ENCODE results near the gene EPHA5.

EPHA5 gene

DNA sequence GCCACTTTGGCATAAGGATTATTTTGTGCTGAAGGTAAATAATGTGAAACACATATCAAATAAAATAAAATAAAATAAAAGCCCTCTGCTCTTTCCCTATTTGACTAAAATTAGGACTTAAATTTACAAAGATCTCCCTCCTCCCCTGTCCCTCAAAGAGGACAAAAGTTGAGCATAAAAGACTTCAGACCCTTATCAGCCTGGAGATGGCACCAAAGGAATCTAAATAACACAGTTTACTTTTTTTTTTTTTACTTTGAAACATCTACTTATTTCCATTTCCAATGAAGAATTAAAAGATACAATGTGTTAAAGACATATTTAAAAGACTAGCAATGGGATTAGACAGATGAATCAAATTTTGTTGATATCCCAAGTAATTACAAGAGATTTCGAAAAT, 89.7 kb downstream of the EPHA5 start (continued):
- TF ChIP-seq ZNF621 (tag by site-specific recombination; IDR thresholded peaks at IDR 0.05) (no peak), ZNF211 (tag by site-specific recombination; IDR thresholded peaks at IDR 0.05; ENCODE audit: low read depth) (no peak), SP3 (tag by site-specific recombination; IDR thresholded peaks at IDR 0.05) (no peak), ZNF677 (tag by site-specific recombination; IDR thresholded peaks at IDR 0.05) (no peak), KLF16 (tag by site-specific recombination; IDR thresholded peaks at IDR 0.05) (no peak)

DNA sequence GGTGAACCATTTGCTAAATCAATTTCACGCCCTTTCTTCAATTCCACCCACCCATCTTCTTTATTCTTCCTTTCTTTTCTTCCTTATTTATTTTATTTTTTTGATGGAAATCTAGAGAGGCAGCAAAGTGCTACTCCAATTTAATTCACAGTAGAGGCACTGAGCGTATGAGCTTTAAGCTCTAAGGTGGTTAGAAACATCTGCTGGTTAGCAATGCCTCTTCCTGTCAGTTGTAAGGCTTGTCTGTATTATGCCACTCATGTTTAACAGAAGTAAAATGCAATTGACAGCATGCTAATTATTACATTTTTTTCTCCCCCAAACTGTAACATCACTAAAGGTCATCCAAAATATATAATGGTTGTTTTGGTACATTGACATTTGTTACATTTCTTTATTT, 103.8 kb downstream of the EPHA5 start:
- H3K27ac ChIP-seq (ENCODE audit: extremely low read depth, low read depth, low read length), result no peak overlapping the region
- H3K4me1 ChIP-seq (ENCODE audit: control insufficient read depth, insufficient read depth, low read length), result no peaks in the 10 kb centered on the region
- ChIA-PET POLR2A (no interaction called here), CTCF (no interaction called here)
- no peaks in the 10 kb centered on the region for H3K36me3 ChIP-seq (ENCODE audit: control insufficient read depth in 2 of 2, insufficient read depth in 1 of 2, low read length in 2 of 2)
- no peaks in the 10 kb centered on the region for H3K9me3 ChIP-seq (ENCODE audit: control insufficient read depth, insufficient read depth, low read depth, low read length)
- TF ChIP-seq RBAK (tag by site-specific recombination; IDR thresholded peaks at IDR 0.05), result no peak
- TF ChIP-seq, protein P1, sequence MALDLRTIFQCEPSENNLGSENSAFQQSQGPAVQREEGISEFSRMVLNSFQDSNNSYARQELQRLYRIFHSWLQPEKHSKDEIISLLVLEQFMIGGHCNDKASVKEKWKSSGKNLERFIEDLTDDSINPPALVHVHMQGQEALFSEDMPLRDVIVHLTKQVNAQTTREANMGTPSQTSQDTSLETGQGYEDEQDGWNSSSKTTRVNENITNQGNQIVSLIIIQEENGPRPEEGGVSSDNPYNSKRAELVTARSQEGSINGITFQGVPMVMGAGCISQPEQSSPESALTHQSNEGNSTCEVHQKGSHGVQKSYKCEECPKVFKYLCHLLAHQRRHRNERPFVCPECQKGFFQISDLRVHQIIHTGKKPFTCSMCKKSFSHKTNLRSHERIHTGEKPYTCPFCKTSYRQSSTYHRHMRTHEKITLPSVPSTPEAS (tag by site-specific recombination; IDR thresholded peaks at IDR 0.05), result no peak
- TF ChIP-seq, protein P2, sequence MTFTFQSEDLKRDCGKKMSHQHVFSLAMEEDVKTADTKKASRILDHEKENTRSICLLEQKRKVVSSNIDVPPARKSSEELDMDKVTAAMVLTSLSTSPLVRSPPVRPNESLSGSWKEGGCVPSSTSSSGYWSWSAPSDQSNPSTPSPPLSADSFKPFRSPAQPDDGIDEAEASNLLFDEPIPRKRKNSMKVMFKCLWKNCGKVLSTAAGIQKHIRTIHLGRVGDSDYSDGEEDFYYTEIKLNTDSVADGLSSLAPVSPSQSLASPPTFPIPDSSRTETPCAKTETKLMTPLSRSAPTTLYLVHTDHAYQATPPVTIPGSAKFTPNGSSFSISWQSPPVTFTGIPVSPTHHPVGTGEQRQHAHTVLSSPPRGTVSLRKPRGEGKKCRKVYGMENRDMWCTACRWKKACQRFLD (tag by site-specific recombination; IDR thresholded peaks at IDR 0.05), result no peak
- no peak for TF ChIP-seq ZNF133 (tag by site-specific recombination; IDR thresholded peaks at IDR 0.05)
- no peak for TF ChIP-seq ZNF112 (tag by site-specific recombination; IDR thresholded peaks at IDR 0.05)
- no peak for TF ChIP-seq KLF9 (tag by site-specific recombination; IDR thresholded peaks at IDR 0.05; ENCODE audit: low read depth)
- TF ChIP-seq ZNF664 (tag by site-specific recombination; IDR thresholded peaks at IDR 0.05), result no peak
- no peak for TF ChIP-seq ZNF335 (tag by site-specific recombination; conservative IDR thresholded peaks at IDR 0.05)
- no peak for TF ChIP-seq ZNF341 (tag by site-specific recombination; IDR thresholded peaks at IDR 0.05; ENCODE audit: low read depth)
- no peak for TF ChIP-seq ZBTB7A (tag by site-specific recombination; IDR thresholded peaks at IDR 0.05; ENCODE audit: low read depth)
- TF ChIP-seq ZNF837 (tag by site-specific recombination; IDR thresholded peaks at IDR 0.05), result no peak
- TF ChIP-seq ZFP69B (tag by site-specific recombination; IDR thresholded peaks at IDR 0.05), result no peak
- no peak for TF ChIP-seq ZNF596 (tag by site-specific recombination; IDR thresholded peaks at IDR 0.05)
- TF ChIP-seq ZNF184 (tag by site-specific recombination; IDR thresholded peaks at IDR 0.05), result no peak
- TF ChIP-seq ZNF624 (tag by site-specific recombination; IDR thresholded peaks at IDR 0.05), result no peak
- TF ChIP-seq ZNF529 (tag by site-specific recombination; IDR thresholded peaks at IDR 0.05; ENCODE audit: insufficient replicate concordance), result no peak
- H3K4me3 ChIP-seq (ENCODE audit: low read depth, low read length), result no peak overlapping the region

DNA sequence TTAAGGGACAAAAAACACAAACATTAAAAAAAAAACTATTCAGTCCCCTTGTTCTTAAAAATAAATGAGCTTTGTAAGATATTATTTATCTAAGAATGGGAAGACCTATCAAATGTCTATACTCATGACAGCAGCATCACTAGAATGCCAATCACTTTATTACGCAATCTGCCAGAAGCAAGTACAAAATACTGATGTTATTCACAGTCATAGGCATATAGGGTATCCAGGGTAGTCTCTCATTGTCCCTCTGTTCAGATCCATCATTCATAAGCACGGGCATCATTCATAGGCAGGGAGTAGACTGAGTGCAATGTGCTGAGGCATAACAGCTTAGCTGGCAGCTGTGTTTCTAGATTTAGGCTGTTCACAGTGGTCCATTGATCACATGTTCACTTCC, 109.1 kb downstream of the EPHA5 start:
- TF ChIP-seq, protein P3, sequence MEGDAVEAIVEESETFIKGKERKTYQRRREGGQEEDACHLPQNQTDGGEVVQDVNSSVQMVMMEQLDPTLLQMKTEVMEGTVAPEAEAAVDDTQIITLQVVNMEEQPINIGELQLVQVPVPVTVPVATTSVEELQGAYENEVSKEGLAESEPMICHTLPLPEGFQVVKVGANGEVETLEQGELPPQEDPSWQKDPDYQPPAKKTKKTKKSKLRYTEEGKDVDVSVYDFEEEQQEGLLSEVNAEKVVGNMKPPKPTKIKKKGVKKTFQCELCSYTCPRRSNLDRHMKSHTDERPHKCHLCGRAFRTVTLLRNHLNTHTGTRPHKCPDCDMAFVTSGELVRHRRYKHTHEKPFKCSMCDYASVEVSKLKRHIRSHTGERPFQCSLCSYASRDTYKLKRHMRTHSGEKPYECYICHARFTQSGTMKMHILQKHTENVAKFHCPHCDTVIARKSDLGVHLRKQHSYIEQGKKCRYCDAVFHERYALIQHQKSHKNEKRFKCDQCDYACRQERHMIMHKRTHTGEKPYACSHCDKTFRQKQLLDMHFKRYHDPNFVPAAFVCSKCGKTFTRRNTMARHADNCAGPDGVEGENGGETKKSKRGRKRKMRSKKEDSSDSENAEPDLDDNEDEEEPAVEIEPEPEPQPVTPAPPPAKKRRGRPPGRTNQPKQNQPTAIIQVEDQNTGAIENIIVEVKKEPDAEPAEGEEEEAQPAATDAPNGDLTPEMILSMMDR (tag by site-specific recombination; IDR thresholded peaks at IDR 0.05), result no peak
- TF ChIP-seq ZNF266 (tag by site-specific recombination; IDR thresholded peaks at IDR 0.05; ENCODE audit: low read depth), result no peak
- no peak for TF ChIP-seq ZBTB48 (tag by site-specific recombination; IDR thresholded peaks at IDR 0.05)
- TF ChIP-seq ZNF140 (tag by site-specific recombination; IDR thresholded peaks at IDR 0.05), result no peak
- TF ChIP-seq ZNF274 (IDR thresholded peaks at IDR 0.05; ENCODE audit: low read length), result no peak
- no peak for TF ChIP-seq ZNF274 (tag by site-specific recombination; IDR thresholded peaks at IDR 0.05; ENCODE audit: borderline replicate concordance)
- no peaks in the 10 kb centered on the region for H3K4me1 ChIP-seq (ENCODE audit: control insufficient read depth, insufficient read depth, low read length)

More for the DNA sequence above, 109.1 kb downstream of the EPHA5 start:
- Histone ChIP-seq H3K4me3 (ENCODE audit: low read depth, low read length) (no peak overlapping the region), H3K9me3 (ENCODE audit: control insufficient read depth, insufficient read depth, low read depth, low read length) (no peaks in the 10 kb centered on the region), H3K27ac (ENCODE audit: extremely low read depth, low read depth, low read length) (no peak overlapping the region), H3K36me3 (ENCODE audit: control insufficient read depth in 2 of 2, insufficient read depth in 1 of 2, low read length in 2 of 2) (no peaks in the 10 kb centered on the region)
- CTCF ChIA-PET, result interaction anchor here (0.6 kb wide), 1 partner anchor 7 kb away, joined by 4 read pairs; no protein-coding TSS in a partner anchor
- POLR2A ChIA-PET, result no interaction called here

Measured in HEK293 (cell line).